BLaER1 (cell line): ENCODE measurements around the gene EGFL6.

Source experiments
- H3K27ac ChIP-seq: shearing (Covaris generic); formaldehyde crosslinking; 2 replicates; pipeline ENCODE4 v1.8.1; 2022
- H3K27me3 ChIP-seq: shearing (Covaris generic); formaldehyde crosslinking; 2 replicates; pipeline ENCODE4 v1.8.1; 2022
- H3K36me3 ChIP-seq: shearing (Covaris generic); formaldehyde crosslinking; 2 replicates; pipeline ENCODE4 v1.8.1; 2022
- H3K4me1 ChIP-seq: shearing (Covaris generic); formaldehyde crosslinking; 2 replicates; pipeline ENCODE4 v1.8.1; 2022
- H3K4me2 ChIP-seq: shearing (Covaris generic); formaldehyde crosslinking; 2 replicates; pipeline ENCODE4 v1.8.1; 2022
- H3K4me3 ChIP-seq: shearing (Covaris generic); formaldehyde crosslinking; 2 replicates; pipeline ENCODE4 v1.8.1; 2022
- H3K9ac ChIP-seq: shearing (Covaris generic); formaldehyde crosslinking; 2 replicates; pipeline ENCODE4 v1.8.1; 2022
- H3K9me3 ChIP-seq: shearing (Covaris generic); formaldehyde crosslinking; 2 replicates; pipeline ENCODE4 v1.8.1; 2022
- H4K20me1 ChIP-seq: shearing (Covaris generic); formaldehyde crosslinking; 2 replicates; pipeline ENCODE4 v1.8.1; 2022
- Cebpa-rat ChIP-seq: shearing (Covaris generic); IDR thresholded peaks from 2 replicates; pipeline ENCODE4 v1.8.1; 2022

Gene EGFL6

GRCh38 chrX:13545726-13546125, 23.7 kb upstream of the EGFL6 start:
- H3K4me3 ChIP-seq, result no peak overlapping the region
- no peak overlapping the region for H3K4me2 ChIP-seq
- H3K9ac ChIP-seq, result no peak overlapping the region

GRCh38 chrX:13547671-13548070, 21.7 kb upstream of the EGFL6 start:
- peaks cover 98% of the 10 kb centered on the region for H3K27me3 ChIP-seq

More at GRCh38 chrX:13545726-13546125, 23.7 kb upstream of the EGFL6 start:
- Histone ChIP-seq H3K4me1 (no peaks in the 10 kb centered on the region), H4K20me1 (peaks cover 13% of the 10 kb centered on the region; the same call in 1 of the 2 replicates), H3K9me3 (no peaks in the 10 kb centered on the region), H3K27me3 (peaks cover 98% of the 10 kb centered on the region), H3K27ac (no peak overlapping the region), H3K36me3 (no peaks in the 10 kb centered on the region)
- no peak for TF ChIP-seq Cebpa-rat

GRCh38 chrX:13550346-13550745, 19.1 kb upstream of the EGFL6 start:
- H3K4me1 ChIP-seq, result no peaks in the 10 kb centered on the region
- no peak overlapping the region for H3K9ac ChIP-seq
- TF ChIP-seq Cebpa-rat, result no peak

More at GRCh38 chrX:13547671-13548070, 21.7 kb upstream of the EGFL6 start:
- no peak for TF ChIP-seq Cebpa-rat
- no peak overlapping the region for H3K27ac ChIP-seq
- H3K4me2 ChIP-seq, result no peak overlapping the region
- no peak overlapping the region for H3K9ac ChIP-seq
- no peaks in the 10 kb centered on the region for H3K36me3 ChIP-seq
- H3K4me1 ChIP-seq, result no peaks in the 10 kb centered on the region
- H4K20me1 ChIP-seq, result peaks cover 13% of the 10 kb centered on the region; the same call in 1 of the 2 replicates
- no peak overlapping the region for H3K4me3 ChIP-seq
- H3K9me3 ChIP-seq, result no peaks in the 10 kb centered on the region

GRCh38 chrX:13551610-13552009, 17.8 kb upstream of the EGFL6 start:
- no peaks in the 10 kb centered on the region for H3K9me3 ChIP-seq
- no peaks in the 10 kb centered on the region for H3K36me3 ChIP-seq
- no peaks in the 10 kb centered on the region for H3K4me1 ChIP-seq
- H3K27me3 ChIP-seq, result peaks cover 98% of the 10 kb centered on the region
- H3K4me2 ChIP-seq, result no peak overlapping the region
- no peaks in the 10 kb centered on the region for H4K20me1 ChIP-seq
- no peak overlapping the region for H3K4me3 ChIP-seq
- no peak overlapping the region for H3K27ac ChIP-seq
- TF ChIP-seq Cebpa-rat, result no peak
- no peak overlapping the region for H3K9ac ChIP-seq

More at GRCh38 chrX:13550346-13550745, 19.1 kb upstream of the EGFL6 start:
- no peak overlapping the region for H3K4me2 ChIP-seq
- H3K9me3 ChIP-seq, result no peaks in the 10 kb centered on the region
- no peak overlapping the region for H3K4me3 ChIP-seq
- H3K36me3 ChIP-seq, result no peaks in the 10 kb centered on the region
- peaks cover 7% of the 10 kb centered on the region; the same call in 1 of the 2 replicates for H4K20me1 ChIP-seq
- peaks cover 98% of the 10 kb centered on the region for H3K27me3 ChIP-seq
- H3K27ac ChIP-seq, result no peak overlapping the region

- Histone ChIP-seq H3K4me1 (no peaks in the 10 kb centered on the region), H3K27ac (no peak overlapping the region), H3K4me2 (no peak overlapping the region), H3K4me3 (no peak overlapping the region), H3K9ac (no peak overlapping the region), H3K9me3 (no peaks in the 10 kb centered on the region), H3K36me3 (no peaks in the 10 kb centered on the region), H4K20me1 (no peaks in the 10 kb centered on the region), H3K27me3 (peaks cover 98% of the 10 kb centered on the region)
- TF ChIP-seq Cebpa-rat, result no peak
Measured at GRCh38 chrX:13552892-13553291, 16.5 kb upstream of the EGFL6 start.

GRCh38 chrX:13565511-13565910, 3.9 kb upstream of the EGFL6 start:
- no peaks in the 10 kb centered on the region for H3K36me3 ChIP-seq
- peaks cover 6% of the 10 kb centered on the region; the same call in 1 of the 2 replicates for H4K20me1 ChIP-seq
- no peak overlapping the region for H3K9ac ChIP-seq
- no peak overlapping the region for H3K27ac ChIP-seq
- H3K27me3 ChIP-seq, result peaks cover 99% of the 10 kb centered on the region
- no peak for TF ChIP-seq Cebpa-rat
- no peaks in the 10 kb centered on the region for H3K4me1 ChIP-seq
- no peak overlapping the region for H3K4me3 ChIP-seq
- peaks cover 12% of the 10 kb centered on the region; the same call in 1 of the 2 replicates for H3K9me3 ChIP-seq
- H3K4me2 ChIP-seq, result no peak overlapping the region

GRCh38 chrX:13570261-13570605, 832 bp downstream of the EGFL6 start:
- Histone ChIP-seq H3K36me3 (no peaks in the 10 kb centered on the region), H4K20me1 (peaks cover 6% of the 10 kb centered on the region; the same call in 1 of the 2 replicates), H3K9me3 (peaks cover 13% of the 10 kb centered on the region; the same call in 1 of the 2 replicates), H3K4me3 (no peak overlapping the region), H3K9ac (no peak overlapping the region), H3K4me2 (no peak overlapping the region), H3K27me3 (peaks cover 99% of the 10 kb centered on the region), H3K27ac (no peak overlapping the region), H3K4me1 (no peaks in the 10 kb centered on the region)
- TF ChIP-seq Cebpa-rat, result no peak

- peaks cover 99% of the 10 kb centered on the region for H3K27me3 ChIP-seq
- TF ChIP-seq Cebpa-rat, result no peak
- peaks cover 18% of the 10 kb centered on the region; the same call in 1 of the 2 replicates for H3K9me3 ChIP-seq
- no peaks in the 10 kb centered on the region for H3K36me3 ChIP-seq
- H3K4me2 ChIP-seq, result no peak overlapping the region
- H3K4me3 ChIP-seq, result no peak overlapping the region
- no peaks in the 10 kb centered on the region for H3K4me1 ChIP-seq
- no peak overlapping the region for H3K9ac ChIP-seq
- H4K20me1 ChIP-seq, result peaks cover 6% of the 10 kb centered on the region; the same call in 1 of the 2 replicates
- no peak overlapping the region for H3K27ac ChIP-seq
Measured at GRCh38 chrX:13571136-13571535, 1.7 kb downstream of the EGFL6 start.

- TF ChIP-seq Cebpa-rat, result no peak
- Histone ChIP-seq H3K9ac (no peak overlapping the region), H3K36me3 (no peaks in the 10 kb centered on the region), H3K4me3 (no peak overlapping the region), H4K20me1 (no peaks in the 10 kb centered on the region), H3K9me3 (peaks cover 13% of the 10 kb centered on the region; the same call in 1 of the 2 replicates), H3K27ac (no peak overlapping the region), H3K4me1 (no peaks in the 10 kb centered on the region), H3K27me3 (peaks cover 81% of the 10 kb centered on the region), H3K4me2 (no peak overlapping the region)
Measured at GRCh38 chrX:13574600-13574999, 5.2 kb downstream of the EGFL6 start.

- H4K20me1 ChIP-seq, result no peaks in the 10 kb centered on the region
Measured at GRCh38 chrX:13579661-13580060, 10.3 kb downstream of the EGFL6 start.

GRCh38 chrX:13581554-13581953, 12.2 kb downstream of the EGFL6 start:
- H3K36me3 ChIP-seq, result no peaks in the 10 kb centered on the region
- no peaks in the 10 kb centered on the region for H4K20me1 ChIP-seq
- H3K27ac ChIP-seq, result no peak overlapping the region
- H3K9ac ChIP-seq, result no peak overlapping the region
- no peak for TF ChIP-seq Cebpa-rat
- H3K9me3 ChIP-seq, result peaks cover 8% of the 10 kb centered on the region; the same call in 1 of the 2 replicates
- H3K4me1 ChIP-seq, result no peaks in the 10 kb centered on the region
- H3K27me3 ChIP-seq, result peaks cover 82% of the 10 kb centered on the region
- no peak overlapping the region for H3K4me2 ChIP-seq
- H3K4me3 ChIP-seq, result no peak overlapping the region

More at GRCh38 chrX:13579661-13580060, 10.3 kb downstream of the EGFL6 start:
- Histone ChIP-seq H3K4me2 (no peak overlapping the region), H3K36me3 (no peaks in the 10 kb centered on the region), H3K27me3 (peaks cover 82% of the 10 kb centered on the region), H3K4me3 (no peak overlapping the region), H3K4me1 (no peaks in the 10 kb centered on the region), H3K27ac (no peak overlapping the region), H3K9ac (no peak overlapping the region), H3K9me3 (0 out of 2 replicates have a peak, but pooled peaks cover 6% of the 10 kb centered on the region)
- no peak for TF ChIP-seq Cebpa-rat
